DND-41 (cell line): ENCODE data around the gene LRRC40.
A peak's percentile ranks its signal among the peaks of the same experiment; 100 is the strongest.

ENCODE experiments used
- ATAC-seq: fragments of 200-7000 bp; cut with Tn5 transposase; 3 replicates; pipeline ENCODE4 v1.9.1; 2021; ENCODE audit warnings: low read depth; ENCODE audit not compliant: insufficient read depth
- DNase-seq: peaks from one replicate; pipeline ENCODE4 v3.0.0-alpha.2; 2020
- H2AFZ ChIP-seq: 2 replicates; pipeline ENCODE4 v1.6.0; 2012; ENCODE audit warnings: low read depth, low read length
- H3K27ac ChIP-seq: 2 replicates; pipeline ENCODE4 v1.5.1; 2012; ENCODE audit warnings: low read length, inconsistent platforms
- H3K27me3 ChIP-seq: fragments of 200-600 bp; sonication (generic); 2 replicates; pipeline ENCODE4 v1.6.0; 2012; ENCODE audit warnings: low read length, mild to moderate bottlenecking, inconsistent platforms; ENCODE audit not compliant: insufficient read depth, poor library complexity
- H3K36me3 ChIP-seq: 2 replicates; pipeline ENCODE4 v1.5.1; 2012; ENCODE audit warnings: low read length, inconsistent platforms; ENCODE audit not compliant: insufficient read depth
- H3K4me1 ChIP-seq: 2 replicates; pipeline ENCODE4 v1.5.1; 2012; ENCODE audit warnings: mild to moderate bottlenecking, low read length; ENCODE audit not compliant: insufficient read depth
- H3K4me2 ChIP-seq: 2 replicates; pipeline ENCODE4 v1.6.0; 2012; ENCODE audit warnings: mild to moderate bottlenecking, moderate library complexity, low read length, inconsistent platforms; ENCODE audit not compliant: insufficient read depth
- H3K4me3 ChIP-seq, 2 experiments: fragments of 200-600 bp in 1 of 2; shearing (Covaris generic) in 1 of 2; 2 replicates each; pipeline ENCODE4 v1.5.1; 2012 to 2016; ENCODE audit warnings: inconsistent platforms in 2 of 2, low read length in 2 of 2, mild to moderate bottlenecking in 2 of 2, low read depth in 1 of 2, moderate library complexity in 1 of 2
- H3K79me2 ChIP-seq: 2 replicates; pipeline ENCODE4 v1.6.0; 2012; ENCODE audit warnings: low read length, inconsistent platforms; ENCODE audit not compliant: insufficient read depth
- H3K9ac ChIP-seq: 2 replicates; pipeline ENCODE4 v1.6.0; 2012; ENCODE audit warnings: low read depth, mild to moderate bottlenecking, inconsistent platforms, low read length, moderate library complexity
- H3K9me3 ChIP-seq: 2 replicates; pipeline ENCODE4 v1.5.1; 2012; ENCODE audit warnings: low read length, moderate library complexity, mild to moderate bottlenecking, inconsistent platforms; ENCODE audit not compliant: insufficient read depth, severe bottlenecking
- H4K20me1 ChIP-seq: 2 replicates; pipeline ENCODE4 v1.6.0; 2012; ENCODE audit warnings: low read length; ENCODE audit not compliant: insufficient read depth
- CTCF ChIP-seq: IDR thresholded peaks from 2 replicates; pipeline ENCODE4 v1.5.1; 2012; ENCODE audit warnings: borderline replicate concordance, low read length, moderate library complexity, mild to moderate bottlenecking; ENCODE audit not compliant: poor library complexity, severe bottlenecking; ENCODE audit errors: extremely low read depth
- EZH2 ChIP-seq: IDR thresholded peaks from 3 replicates; pipeline ENCODE4 v1.6.1; 2012; ENCODE audit warnings: borderline replicate concordance, low read depth, mild to moderate bottlenecking, moderate library complexity, low read length, inconsistent platforms; ENCODE audit not compliant: severe bottlenecking

The LRRC40 gene

GRCh38 chr1:70221238-70222121 is 16.1 kb upstream of the LRRC40 start, which contains the start of gene SRSF11:
TSS of gene SRSF11 (plus strand) at chr1:70221380. CDS start at chr1:70221637, 257 bp downstream.
- H3K4me3 ChIP-seq: peak within 1 kb of the TSS; percentile 85 to 87
- peak within 1 kb of the TSS; percentile 96 for H3K27ac ChIP-seq
- no peaks in the 10 kb centered on the region for H3K9me3 ChIP-seq
- no peaks in the 10 kb centered on the region for H3K27me3 ChIP-seq
- H3K36me3 ChIP-seq: peaks cover 46% of the 10 kb centered on the region
- H3K79me2 ChIP-seq: peaks cover 97% of the 10 kb centered on the region
- peak within 1 kb of the TSS; percentile 89 for H2AFZ ChIP-seq
- ATAC-seq: peak; percentile 93
- peak within 1 kb of the TSS; percentile 81 for H3K4me2 ChIP-seq
- H3K9ac ChIP-seq: peak within 1 kb of the TSS; percentile 93
- DNase-seq: peak; percentile 97
- H4K20me1 ChIP-seq: peaks cover 42% of the 10 kb centered on the region
- H3K4me1 ChIP-seq: peaks cover 47% of the 10 kb centered on the region
- TF ChIP-seq EZH2 (no peak), CTCF (peak; percentile 35)

DNA sequence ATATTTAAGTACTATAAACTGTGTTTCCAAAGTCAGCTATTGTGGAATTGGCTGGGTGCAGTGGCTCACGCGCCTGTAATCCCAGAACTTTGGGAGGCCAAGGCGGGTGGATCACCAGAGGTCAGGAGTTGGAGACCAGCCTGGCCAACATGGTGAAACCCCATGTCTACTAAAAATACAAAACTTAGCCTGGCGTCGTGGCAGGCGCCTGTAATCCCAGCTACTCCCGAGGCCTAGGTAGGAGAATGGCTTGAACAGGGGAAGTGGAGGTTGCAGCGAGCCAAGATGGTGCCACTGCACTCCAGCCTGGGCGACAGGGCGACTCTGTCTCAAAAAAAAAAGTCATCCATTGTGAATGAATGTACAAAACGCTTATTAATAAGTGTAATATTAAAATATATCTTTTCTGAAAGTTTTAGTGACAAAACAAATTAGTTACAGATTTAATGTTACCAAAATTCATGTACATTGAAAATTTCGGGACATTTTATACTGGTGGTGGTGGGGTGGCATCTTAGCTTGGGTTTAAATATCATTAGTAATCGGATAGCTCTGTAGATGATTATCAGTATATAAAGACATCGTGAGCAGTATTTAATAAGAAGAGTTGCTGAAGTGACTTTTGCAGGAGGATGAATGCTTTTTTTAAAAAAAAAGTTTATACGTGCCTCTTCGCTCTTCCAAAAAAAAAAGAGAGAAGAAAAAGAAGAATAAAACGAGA is 15.3 kb upstream of the LRRC40 start:
- Histone ChIP-seq H2AFZ (peak overlapping the region; percentile 85), H4K20me1 (peaks cover 38% of the 10 kb centered on the region), H3K4me1 (peaks cover 46% of the 10 kb centered on the region), H3K9me3 (no peaks in the 10 kb centered on the region), H3K4me2 (peak overlapping the region; percentile 74), H3K27ac (peak overlapping the region; percentile 96), H3K9ac (peak overlapping the region; percentile 93), H3K27me3 (no peaks in the 10 kb centered on the region), H3K4me3 (peak overlapping the region; percentile 85 to 87; a peak in 3 of 4 replicates), H3K79me2 (peaks cover 97% of the 10 kb centered on the region), H3K36me3 (peaks cover 48% of the 10 kb centered on the region)
- no peak for TF ChIP-seq CTCF
- no peak for TF ChIP-seq EZH2
- DNase-seq (no peak), ATAC-seq (no peak)

- Histone ChIP-seq H3K27me3 (no peaks in the 10 kb centered on the region), H4K20me1 (peaks cover 35% of the 10 kb centered on the region), H3K27ac (no peak overlapping the region), H3K4me1 (peaks cover 40% of the 10 kb centered on the region), H3K4me3 (no peak overlapping the region), H3K9ac (no peak overlapping the region), H3K9me3 (no peaks in the 10 kb centered on the region), H3K36me3 (peaks cover 48% of the 10 kb centered on the region), H2AFZ (no peak overlapping the region), H3K79me2 (peaks cover 97% of the 10 kb centered on the region), H3K4me2 (peak overlapping the region; percentile 74)
- no peak for TF ChIP-seq CTCF
- no peak for TF ChIP-seq EZH2
- no peak for DNase-seq
- no peak for ATAC-seq
Measured at GRCh38 chr1:70220015-70220414, 14.6 kb upstream of the LRRC40 start.
